Measurements from ENCODE around the gene DSC1. TPM values are rescaled to one million over a fixed set of nuclear protein-coding genes. Genes with fewer than 3 reads are reported as not detected.

Gene DSC1
- total and polyA plus RNA-seq, 2 of the 8 experiments (the other 6 are each of a cell fraction or from before 2014, with no cell fraction given), result 0.02 TPM; not detected in 1

GRCh38 chr18:31134988-31135529, 27.6 kb downstream of the DSC1 start:
- 0 out of 2 replicates have a peak overlapping the region, but pooled peaks have one; percentile 27 for H2AFZ ChIP-seq (ENCODE audit: low read length)
- no peak overlapping the region for H2BK5ac ChIP-seq (ENCODE audit: low read depth, low read length)
- no peaks in the 10 kb centered on the region for H3K79me1 ChIP-seq (ENCODE audit: low read depth, low read length)
- H4K8ac ChIP-seq (ENCODE audit: extremely low read depth, insufficient read depth, low read length), result no peak overlapping the region
- no peak for FAIRE-seq
- H4K5ac ChIP-seq (ENCODE audit: insufficient read length, low read depth, low read length), result no peak overlapping the region
- no peak overlapping the region for H3K56ac ChIP-seq (replicated peaks; ENCODE audit: insufficient read length, low read depth, low read length)
- H4K20me1 ChIP-seq (replicated peaks in 1 of 2; ENCODE audit: control insufficient read depth in 1 of 2, insufficient read depth in 2 of 2, low read length in 2 of 2), result no peaks in the 10 kb centered on the region
- no peak overlapping the region for H3K4me2 ChIP-seq (ENCODE audit: insufficient read depth in 1 of 2, low read depth in 2 of 2, low read length in 2 of 2)
- no peak for DNase-seq (ENCODE audit: low read depth in 1 of 2, low spot score in 2 of 2)
- 87% methylated on average over 4 of the region's 4 CpGs; no CpG with 5 or more reads in 1 of the 2 experiments for WGBS, 2 experiments (ENCODE audit: extremely low coverage in 1 of 2, insufficient coverage in 1 of 2, insufficient read length in 1 of 2, insufficient replicate concordance in 2 of 2, low coverage in 1 of 2, low lambda C conversion rate in 2 of 2, missing lambda C conversion rate in 1 of 2)
- no peak overlapping the region for H3K18ac ChIP-seq (ENCODE audit: extremely low read depth, low read length)
- no peak overlapping the region for H3K14ac ChIP-seq (ENCODE audit: insufficient read length)
- no peaks in the 10 kb centered on the region for H3K23me2 ChIP-seq (ENCODE audit: low read depth, low read length)
- CTCF ChIA-PET (ENCODE audit: partially characterized antibody), result no interaction called here
- no peak overlapping the region for H3K9ac ChIP-seq (replicated peaks in 1 of 4; ENCODE audit: extremely low read depth in 1 of 4, low read depth in 3 of 4, low read length in 3 of 4)
- H3K23ac ChIP-seq (ENCODE audit: insufficient read length), result no peak overlapping the region
- H3K27me3 ChIP-seq (replicated peaks in 1 of 4; ENCODE audit: control insufficient read depth in 3 of 4, extremely low read depth in 1 of 4, insufficient read depth in 3 of 4, low read length in 3 of 4), result no peaks in the 10 kb centered on the region
- no peak overlapping the region for H2BK12ac ChIP-seq (ENCODE audit: low read depth, low read length)
- POLR2A ChIA-PET (ENCODE audit: partially characterized antibody), result no interaction called here
- H2BK20ac ChIP-seq (ENCODE audit: low read length), result no peak overlapping the region
- H3K4me1 ChIP-seq (replicated peaks in 1 of 4; ENCODE audit: control insufficient read depth in 3 of 4, insufficient read depth in 4 of 4, low read length in 3 of 4), result no peaks in the 10 kb centered on the region
- no peak overlapping the region for H2AK5ac ChIP-seq (ENCODE audit: low read depth, low read length)
- H3K9me3 ChIP-seq (ENCODE audit: insufficient read depth in 2 of 2, low read depth in 1 of 2, low read length in 1 of 2), result no peaks in the 10 kb centered on the region
- H2BK120ac ChIP-seq (replicated peaks; ENCODE audit: low read depth, low read length), result no peak overlapping the region
- no peak overlapping the region for H3K4ac ChIP-seq (replicated peaks; ENCODE audit: insufficient read length, low read depth, low read length)
- no peak overlapping the region for H2BK15ac ChIP-seq (ENCODE audit: low read length)
- no peak overlapping the region for H3K27ac ChIP-seq (ENCODE audit: low read depth, low read length)
- no peak overlapping the region for H4K91ac ChIP-seq (replicated peaks; ENCODE audit: insufficient read length, low read length)
- no peak overlapping the region for H3K4me3 ChIP-seq (ENCODE audit: extremely low read depth in 1 of 4, insufficient read depth in 2 of 4, low read depth in 3 of 4, low read length in 4 of 4)
- no peaks in the 10 kb centered on the region for H3K79me2 ChIP-seq (ENCODE audit: control insufficient read depth in 1 of 2, insufficient read depth in 2 of 2, low read length in 2 of 2)
- no peaks in the 10 kb centered on the region for H3K36me3 ChIP-seq (ENCODE audit: control insufficient read depth in 2 of 4, insufficient read depth in 4 of 4, low read length in 3 of 4)
- TF ChIP-seq RXRA (IDR thresholded peaks at IDR 0.05; ENCODE audit: insufficient read depth, low read depth, low read length) (no peak), SP4 (IDR thresholded peaks at IDR 0.05; ENCODE audit: low read length) (no peak), POU5F1 (IDR thresholded peaks at IDR 0.05; ENCODE audit: low read depth, low read length) (no peak), RAD21 (IDR thresholded peaks at IDR 0.05 in 1 of 2, conservative IDR thresholded peaks at IDR 0.05 in 1 of 2; ENCODE audit: low read depth in 2 of 2, low read length in 2 of 2) (no peak), RFX5 (IDR thresholded peaks at IDR 0.05; ENCODE audit: borderline replicate concordance, low read depth, low read length) (no peak), MAFK (IDR thresholded peaks at IDR 0.05; ENCODE audit: low read depth, low read length) (no peak), HDAC2 (IDR thresholded peaks at IDR 0.05; ENCODE audit: borderline replicate concordance in 1 of 2, low read depth in 2 of 2, low read length in 2 of 2) (no peak), SUZ12 (IDR thresholded peaks at IDR 0.05; ENCODE audit: low read length) (no peak), POLR2A (IDR thresholded peaks at IDR 0.05; ENCODE audit: control extremely low read depth in 1 of 2, low read depth in 2 of 2, low read length in 2 of 2) (no peak), SP1 (IDR thresholded peaks at IDR 0.05; ENCODE audit: low read depth, low read length) (no peak), RBBP5 (IDR thresholded peaks at IDR 0.05; ENCODE audit: borderline replicate concordance, low read depth, low read length) (no peak), SRF (IDR thresholded peaks at IDR 0.05; ENCODE audit: low read depth, low read length) (no peak), USF2 (IDR thresholded peaks at IDR 0.05; ENCODE audit: low read length) (no peak)
